Stimulated activated CD4-positive, alpha-beta T cell treated with anti-CD3 and anti-CD28 coated beads, Interleukin-2, amount 100 ng/mL, for 4 hours (primary cell): ENCODE measurements around the gene CCM2.

Experiments
- DNase-seq: peaks from one replicate; pipeline ENCODE4 v3.0.0-alpha.2; 2020; ENCODE audit warnings: low read depth

Gene CCM2

GRCh38 chr7:45082831-45083331 is 82.9 kb downstream of the CCM2 start:
- DNase-seq: no peak

GRCh38 chr7:45084336-45084735 is 84.3 kb downstream of the CCM2 start:
- no peak for DNase-seq

- DNase-seq: no peak
These were observed 85.1 kb downstream of the CCM2 start for GRCh38 chr7:45084901-45085618.

- no peak for DNase-seq
These were observed 85.7 kb downstream of the CCM2 start for GRCh38 chr7:45085619-45086200.

- DNase-seq: no peak
These were observed 86.5 kb downstream of the CCM2 start for GRCh38 chr7:45086331-45087065.

GRCh38 chr7:45087301-45088145 is 87.5 kb downstream of the CCM2 start:
- no peak for DNase-seq

GRCh38 chr7:45088146-45088701 is 88.2 kb downstream of the CCM2 start:
- no peak for DNase-seq

- DNase-seq: peak; percentile 37
These were observed 88.9 kb downstream of the CCM2 start, which contains the start of gene NACAD for GRCh38 chr7:45088821-45089340. Gene NACAD, minus strand, starts transcription at chr7:45088969. Its CDS starts 75 bp downstream, at chr7:45088894.

- peak; percentile 25 for DNase-seq
These were observed 89.4 kb downstream of the CCM2 start for GRCh38 chr7:45089341-45089891.

GRCh38 chr7:45092100-45092930 is 92.3 kb downstream of the CCM2 start:
- DNase-seq: no peak

GRCh38 chr7:45092931-45093235 is 92.9 kb downstream of the CCM2 start:
- DNase-seq: no peak

GRCh38 chr7:45098983-45099839 is 99.2 kb downstream of the CCM2 start:
- DNase-seq: no peak

- DNase-seq: no peak
These were observed 100.1 kb downstream of the CCM2 start for GRCh38 chr7:45099891-45100760.

- DNase-seq: no peak
These were observed 100.9 kb downstream of the CCM2 start for GRCh38 chr7:45100761-45101480.

- no peak for DNase-seq
These were observed 101.7 kb downstream of the CCM2 start for GRCh38 chr7:45101748-45102147.

- DNase-seq: no peak
These were observed 103.0 kb downstream of the CCM2 start for GRCh38 chr7:45102785-45103712.
